Fibroblast of skin of left biceps (primary cell): ENCODE measurements around the gene PDE4B.

Source experiments
- DNase-seq, 2 experiments: peaks; one replicate each; pipeline ENCODE4 v3.0.0-alpha.2; 2013; ENCODE audit warnings: low read depth in 2 of 2

PDE4B gene

GRCh38 chr1:66336641-66336990 lies 543.9 kb downstream of the PDE4B start:
- DNase-seq, result no peak

- DNase-seq, result no peak
Measured at GRCh38 chr1:66337249-66337648, 544.6 kb downstream of the PDE4B start.

- DNase-seq, result no peak
Measured at GRCh38 chr1:66339944-66340343, 547.2 kb downstream of the PDE4B start.

GRCh38 chr1:66341446-66342089 lies 548.9 kb downstream of the PDE4B start:
- no peak for DNase-seq

- DNase-seq, result no peak
Measured at GRCh38 chr1:66342707-66343106, 550.0 kb downstream of the PDE4B start.

- DNase-seq, result no peak
Measured at GRCh38 chr1:66343569-66344325, 551.1 kb downstream of the PDE4B start.

GRCh38 chr1:66346057-66346795 lies 553.5 kb downstream of the PDE4B start:
- DNase-seq, result no peak

GRCh38 chr1:66346873-66347272 lies 554.2 kb downstream of the PDE4B start:
- DNase-seq, result no peak

GRCh38 chr1:66348776-66349175 lies 556.1 kb downstream of the PDE4B start:
- no peak for DNase-seq

- DNase-seq, result no peak
Measured at GRCh38 chr1:66349242-66349641, 556.5 kb downstream of the PDE4B start.

- DNase-seq, result no peak
Measured at GRCh38 chr1:66350001-66350547, 557.4 kb downstream of the PDE4B start.

GRCh38 chr1:66351478-66351877 lies 558.8 kb downstream of the PDE4B start:
- DNase-seq, result no peak

- DNase-seq, result no peak
Measured at GRCh38 chr1:66351913-66352312, 559.2 kb downstream of the PDE4B start.

- no peak for DNase-seq
Measured at GRCh38 chr1:66352792-66353191, 560.1 kb downstream of the PDE4B start.

GRCh38 chr1:66353257-66353656 lies 560.6 kb downstream of the PDE4B start:
- DNase-seq, result no peak

- peak; percentile 66 to 78 for DNase-seq
Measured at GRCh38 chr1:66354311-66355201, 561.9 kb downstream of the PDE4B start.

GRCh38 chr1:66355756-66356155 lies 563.1 kb downstream of the PDE4B start:
- DNase-seq, result no peak

GRCh38 chr1:66356605-66357004 lies 563.9 kb downstream of the PDE4B start:
- DNase-seq, result no peak

- no peak for DNase-seq
Measured at GRCh38 chr1:66357021-66357420, 564.3 kb downstream of the PDE4B start.

GRCh38 chr1:66357478-66358197 lies 564.9 kb downstream of the PDE4B start:
- no peak for DNase-seq

- no peak for DNase-seq
Measured at GRCh38 chr1:66359269-66359668, 566.6 kb downstream of the PDE4B start.
